ENCODE results near the gene ZMPSTE24. TPM values are rescaled to one million over a fixed set of nuclear protein-coding genes. Genes with fewer than 3 reads are reported as not detected.
"Not testable (repeated sequence)": the region's sequence is repeated elsewhere in the genome, so short reads cannot be mapped to it uniquely, and the experiment has no call there.

ZMPSTE24 gene
- total RNA-seq, 1 donor from 2014 or later = 68.4 TPM

- FAIRE-seq (no peak), DNase-seq (ENCODE audit: low read depth) (no peak)
- TF ChIP-seq, protein P1, sequence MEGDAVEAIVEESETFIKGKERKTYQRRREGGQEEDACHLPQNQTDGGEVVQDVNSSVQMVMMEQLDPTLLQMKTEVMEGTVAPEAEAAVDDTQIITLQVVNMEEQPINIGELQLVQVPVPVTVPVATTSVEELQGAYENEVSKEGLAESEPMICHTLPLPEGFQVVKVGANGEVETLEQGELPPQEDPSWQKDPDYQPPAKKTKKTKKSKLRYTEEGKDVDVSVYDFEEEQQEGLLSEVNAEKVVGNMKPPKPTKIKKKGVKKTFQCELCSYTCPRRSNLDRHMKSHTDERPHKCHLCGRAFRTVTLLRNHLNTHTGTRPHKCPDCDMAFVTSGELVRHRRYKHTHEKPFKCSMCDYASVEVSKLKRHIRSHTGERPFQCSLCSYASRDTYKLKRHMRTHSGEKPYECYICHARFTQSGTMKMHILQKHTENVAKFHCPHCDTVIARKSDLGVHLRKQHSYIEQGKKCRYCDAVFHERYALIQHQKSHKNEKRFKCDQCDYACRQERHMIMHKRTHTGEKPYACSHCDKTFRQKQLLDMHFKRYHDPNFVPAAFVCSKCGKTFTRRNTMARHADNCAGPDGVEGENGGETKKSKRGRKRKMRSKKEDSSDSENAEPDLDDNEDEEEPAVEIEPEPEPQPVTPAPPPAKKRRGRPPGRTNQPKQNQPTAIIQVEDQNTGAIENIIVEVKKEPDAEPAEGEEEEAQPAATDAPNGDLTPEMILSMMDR (IDR thresholded peaks at IDR 0.05; ENCODE audit: insufficient read depth, low read length, severe bottlenecking) = no peak
- no peak overlapping the region for H3K4me3 ChIP-seq (ENCODE audit: low read depth, low read length)
- no peaks in the 10 kb centered on the region for H3K36me3 ChIP-seq (ENCODE audit: control insufficient read depth, insufficient read depth, low read length)
- no peaks in the 10 kb centered on the region for H3K27me3 ChIP-seq (ENCODE audit: control insufficient read depth, insufficient read depth, low read length)
Measured at GRCh38 chr1:40341491-40342380, 83.7 kb downstream of the ZMPSTE24 start.

- H3K4me3 ChIP-seq (ENCODE audit: low read depth, low read length); H3K27me3 ChIP-seq (ENCODE audit: control insufficient read depth, insufficient read depth, low read length): not testable (repeated sequence)
Measured at GRCh38 chr1:40342381-40342717, 84.3 kb downstream of the ZMPSTE24 start.

More at GRCh38 chr1:40342381-40342717, 84.3 kb downstream of the ZMPSTE24 start:
- H3K36me3 ChIP-seq (ENCODE audit: control insufficient read depth, insufficient read depth, low read length); FAIRE-seq; DNase-seq (ENCODE audit: low read depth): not testable (repeated sequence)

Other genes with a start within 250 kb of the ZMPSTE24 start
- gene CAP1, start 217.5 kb upstream of the ZMPSTE24 start, total RNA-seq = 359 and 380 TPM in 2 replicates
- 29.4 and 29.5 TPM in 2 replicates for gene PPT1, start 161.0 kb upstream of the ZMPSTE24 start, total RNA-seq
- 26.9 and 28.3 TPM in 2 replicates for gene RLF, start 96.8 kb upstream of the ZMPSTE24 start, total RNA-seq
- not detected in 2 replicates for gene TMCO2, start 10.3 kb upstream of the ZMPSTE24 start, total RNA-seq
- under 0.01 and 0.13 TPM in 2 replicates for gene COL9A2, start 59.0 kb downstream of the ZMPSTE24 start, total RNA-seq
- 4.2 and 10.8 TPM in 2 replicates for gene SMAP2, start 115.5 kb downstream of the ZMPSTE24 start, total RNA-seq
- 1.6 and 2.6 TPM in 2 replicates for gene ZFP69B, start 192.2 kb downstream of the ZMPSTE24 start, total RNA-seq
- gene ZFP69, start 219.1 kb downstream of the ZMPSTE24 start, total RNA-seq = 1.9 and 2.1 TPM in 2 replicates